HCT116 (cell line): Measurements from ENCODE around the gene CELF1. TPM values are rescaled to one million over a fixed set of nuclear protein-coding genes. Genes with fewer than 3 reads are reported as not detected.

Source experiments
- ATAC-seq: fragments of 200-7000 bp; cut with Tn5 transposase; 2 replicates; pipeline ENCODE4 v1.9.1; 2020; ENCODE audit warnings: mild to moderate bottlenecking, moderate library complexity
- BruUV-seq: library from RNA; stranded (reverse); fragments of 400-500 nt; replicated peaks from 2 replicates; lab custom pipeline; 2021; lab: Mats Ljungman, UMichigan
- CTCF ChIA-PET: fragments of 300-600 bp; sonication (Branson Sonifier 250); formaldehyde crosslinking; loops from one replicate; lab custom pipeline; 2021; ENCODE audit warnings: antibody characterized with exemption; lab: Charles Lee
- POLR2A ChIA-PET: fragments of 300-600, 350-600 bp; sonication (Branson Sonifier 250); formaldehyde crosslinking; loops from one replicate; lab custom pipeline; 2021; ENCODE audit warnings: antibody characterized with exemption; lab: Charles Lee
- RAD21 ChIA-PET, 2 experiments: fragments of 300-600 bp; sonication (Branson Sonifier 250); formaldehyde crosslinking; loops; one replicate each; lab custom pipeline; 2023; ENCODE audit warnings: low total read pairs in 2 of 2; ENCODE audit not compliant: uncharacterized antibody in 2 of 2, unreplicated experiment in 2 of 2, low non-redundant PET in 1 of 2; lab: Charles Lee
- DNase-seq: peaks from one replicate; pipeline ENCODE4 v3.0.0-alpha.2; 2010; ENCODE audit warnings: low read depth, low spot score
- H2AFZ ChIP-seq: fragments of 200-600 bp; shearing (Covaris generic), sonication (generic); 2 replicates; pipeline ENCODE4 v1.6.1; 2017; ENCODE audit warnings: low read depth, mixed run types, mixed read lengths, antibody characterized with exemption, low read length; ENCODE audit not compliant: poor library complexity, severe bottlenecking
- H3K27ac ChIP-seq: 2 replicates; pipeline ENCODE4 v1.5.1; 2012; ENCODE audit warnings: low read depth, low read length
- H3K27me3 ChIP-seq: fragments of 200-600 bp; sonication (generic); 2 replicates; pipeline ENCODE4 v1.6.1; 2016; ENCODE audit warnings: mixed run types, low read length, mixed read lengths; ENCODE audit not compliant: insufficient read depth
- H3K36me3 ChIP-seq, 2 experiments: fragments of 200-500 bp in 1 of 2; fragments of 200-600 bp in 1 of 2; sonication (Bioruptor generic) in 1 of 2; sonication (generic) in 1 of 2; 2 replicates each; pipeline versions ENCODE4 v1.5.1 to v1.6.1; 2014 to 2016; ENCODE audit warnings: low read length in 2 of 2, inconsistent platforms in 1 of 2, mixed read lengths in 1 of 2, mixed run types in 1 of 2; ENCODE audit not compliant: insufficient read depth in 2 of 2, control insufficient read depth in 1 of 2
- H3K4me1 ChIP-seq, 2 experiments: fragments of 200-600 bp in 1 of 2; sonication (generic) in 1 of 2; 2 replicates each; pipeline versions ENCODE4 v1.5.1 to v1.6.1; 2012 to 2017; ENCODE audit warnings: low read length in 2 of 2, inconsistent platforms in 1 of 2, mild to moderate bottlenecking in 1 of 2, mixed read lengths in 1 of 2, mixed run types in 1 of 2, moderate library complexity in 1 of 2; ENCODE audit not compliant: insufficient read depth in 2 of 2, control insufficient read depth in 1 of 2
- H3K4me2 ChIP-seq: fragments of 200-600 bp; sonication (generic); 2 replicates; pipeline ENCODE4 v1.6.1; 2017; ENCODE audit warnings: mixed run types, low read length, mixed read lengths
- H3K4me3 ChIP-seq, 2 experiments: fragments of 200-600 bp in 1 of 2; sonication (generic) in 1 of 2; replicated peaks in 1 of 2; 2 replicates each; pipeline ENCODE4 v1.5.1; 2011 to 2016; ENCODE audit warnings: low read length in 2 of 2, control low read depth in 1 of 2, low read depth in 1 of 2, mild to moderate bottlenecking in 1 of 2, mixed read lengths in 1 of 2, mixed run types in 1 of 2
- H3K79me2 ChIP-seq: fragments of 200-600 bp; sonication (generic); 2 replicates; pipeline ENCODE4 v1.6.1; 2017; ENCODE audit warnings: mild to moderate bottlenecking, mixed run types, low read length, moderate library complexity, mixed read lengths; ENCODE audit not compliant: insufficient read depth
- H3K9ac ChIP-seq: fragments of 200-600 bp; sonication (generic); 2 replicates; pipeline ENCODE4 v1.6.1; 2016; ENCODE audit warnings: low read length, mixed read lengths
- H3K9me2 ChIP-seq: fragments of 200-600 bp; sonication (generic), shearing (Covaris generic); 2 replicates; pipeline ENCODE4 v1.6.1; 2017; ENCODE audit warnings: mixed run types, mild to moderate bottlenecking, moderate library complexity; ENCODE audit not compliant: insufficient read depth
- H3K9me3 ChIP-seq, 2 experiments: fragments of 200-500 bp in 1 of 2; fragments of 200-600 bp in 1 of 2; sonication (Bioruptor generic) in 1 of 2; sonication (generic) in 1 of 2; 2 replicates each; pipeline ENCODE4 v1.6.1; 2014 to 2017; ENCODE audit warnings: low read length in 2 of 2, mixed read lengths in 2 of 2, inconsistent platforms in 1 of 2, low read depth in 1 of 2, mild to moderate bottlenecking in 1 of 2, mixed run types in 1 of 2, moderate library complexity in 1 of 2; ENCODE audit not compliant: control insufficient read depth in 1 of 2, insufficient read depth in 1 of 2
- H4K20me1 ChIP-seq: fragments of 200-600 bp; sonication (generic), shearing (Covaris generic); 2 replicates; pipeline ENCODE4 v1.6.1; 2017; ENCODE audit warnings: mixed run types, mild to moderate bottlenecking, moderate library complexity; ENCODE audit not compliant: insufficient read depth
- ATF3 ChIP-seq: IDR thresholded peaks from 2 replicates; pipeline ENCODE4 v1.6.1; 2012
- CBX3 ChIP-seq: IDR thresholded peaks from 2 replicates; pipeline ENCODE4 v1.6.1; 2012; ENCODE audit warnings: low read depth
- CEBPB ChIP-seq: IDR thresholded peaks from 2 replicates; pipeline ENCODE4 v1.6.1; 2012; ENCODE audit warnings: low read depth
- ELF1 ChIP-seq: IDR thresholded peaks from 2 replicates; pipeline ENCODE4 v1.6.1; 2012; ENCODE audit warnings: low read depth, borderline replicate concordance
- EZH2 ChIP-seq: fragments of 200-600 bp; sonication (generic); IDR thresholded peaks from 2 replicates; pipeline ENCODE4 v1.6.1; 2017; ENCODE audit warnings: antibody characterized with exemption, mixed run types
- EZH2phosphoT487 ChIP-seq: fragments of 200-600 bp; IDR thresholded peaks from 2 replicates; pipeline ENCODE4 v1.6.1; 2018; ENCODE audit warnings: antibody characterized with exemption, borderline replicate concordance
- FOSL1 ChIP-seq: IDR thresholded peaks from 2 replicates; pipeline ENCODE4 v1.6.1; 2012; ENCODE audit warnings: low read depth
- MAX ChIP-seq: IDR thresholded peaks from 2 replicates; pipeline ENCODE4 v1.6.1; 2012
- POLR2A ChIP-seq: IDR thresholded peaks from 2 replicates; pipeline ENCODE4 v1.7.0; 2011; ENCODE audit warnings: borderline replicate concordance; ENCODE audit not compliant: insufficient read depth, insufficient read length; ENCODE audit errors: extremely low read depth
- SIN3A ChIP-seq: IDR thresholded peaks from 2 replicates; pipeline ENCODE4 v1.6.1; 2012; ENCODE audit warnings: low read depth
- SP1 ChIP-seq: IDR thresholded peaks from 2 replicates; pipeline ENCODE4 v1.6.1; 2012; ENCODE audit warnings: low read depth
- SRF ChIP-seq: IDR thresholded peaks from 2 replicates; pipeline ENCODE4 v1.6.1; 2012; ENCODE audit warnings: low read depth
- TCF7L2 ChIP-seq: IDR thresholded peaks from 2 replicates; pipeline ENCODE4 v1.7.0; 2011; ENCODE audit warnings: borderline replicate concordance, inconsistent platforms; ENCODE audit not compliant: insufficient read depth, insufficient read length; ENCODE audit errors: extremely low read depth
- YY1 ChIP-seq: IDR thresholded peaks from 2 replicates; pipeline ENCODE4 v1.6.1; 2011; ENCODE audit warnings: low read length, low read depth, moderate library complexity, mild to moderate bottlenecking; ENCODE audit not compliant: insufficient replicate concordance; ENCODE audit errors: extremely low read depth
- ZBTB33 ChIP-seq: IDR thresholded peaks from 2 replicates; pipeline ENCODE4 v1.6.1; 2011; ENCODE audit warnings: mild to moderate bottlenecking, low read length, moderate library complexity; ENCODE audit not compliant: insufficient replicate concordance; ENCODE audit errors: extremely low read depth
- ZNF274 ChIP-seq: fragments of 200-500 bp; sonication (Bioruptor generic); IDR thresholded peaks from 2 replicates; pipeline ENCODE4 v1.6.1; 2014; ENCODE audit warnings: mild to moderate bottlenecking, low read depth, low read length, inconsistent platforms
- intact Hi-C: fragments of 100-400 bp; cut with micrococcal nuclease; formaldehyde crosslinking; loops from 2 replicates; pipeline ENCODE4 v1.10.0; 2022
- total RNA-seq: library from RNA; stranded (reverse); gene quantifications from one replicate; pipeline ENCODE4 v1.2.1, GENCODE V29; 2021; ENCODE audit not compliant: unreplicated experiment
- TF ChIP-seq, protein P1 (sequence below), 3 experiments: fragments of 200-600 bp in 1 of 3; sonication (generic) in 1 of 3; IDR thresholded peaks in 2 of 3; conservative IDR thresholded peaks in 1 of 3; 2 replicates each; pipeline ENCODE4 v1.5.1; 2012 to 2017; ENCODE audit warnings: low read depth in 2 of 3, low read length in 2 of 3, antibody characterized with exemption in 1 of 3, borderline replicate concordance in 1 of 3, control low read depth in 1 of 3, mild to moderate bottlenecking in 1 of 3, mixed read lengths in 1 of 3, mixed run types in 1 of 3, moderate library complexity in 1 of 3; ENCODE audit not compliant: insufficient read depth in 1 of 3
- TF ChIP-seq, protein P2 (sequence below): IDR thresholded peaks from 2 replicates; pipeline ENCODE4 v1.6.1; 2012; ENCODE audit warnings: low read depth

The CELF1 gene
- total RNA-seq, 1 experiment from 2014 or later = 133 TPM

- Histone ChIP-seq H3K9me3 (no peaks in the 10 kb centered on the region), H3K9ac (no peak overlapping the region), H2AFZ (no peak overlapping the region), H3K4me3 (no peak overlapping the region), H3K4me2 (peak overlapping the region; percentile 66), H3K36me3 (no peaks in the 10 kb centered on the region), H3K79me2 (peaks cover 100% of the 10 kb centered on the region), H3K9me2 (no peaks in the 10 kb centered on the region), H3K27me3 (no peaks in the 10 kb centered on the region), H3K4me1 (peaks cover 24 to 30% of the 10 kb centered on the region in 2 experiments), H3K27ac (peak overlapping the region; percentile 36), H4K20me1 (peaks cover 25% of the 10 kb centered on the region; the same call in 1 of the 2 replicates)
- TF ChIP-seq EZH2 = no peak
- no peak for TF ChIP-seq SRF
- no peak for TF ChIP-seq TCF7L2
- no peak for TF ChIP-seq POLR2A
- TF ChIP-seq, protein P1, sequence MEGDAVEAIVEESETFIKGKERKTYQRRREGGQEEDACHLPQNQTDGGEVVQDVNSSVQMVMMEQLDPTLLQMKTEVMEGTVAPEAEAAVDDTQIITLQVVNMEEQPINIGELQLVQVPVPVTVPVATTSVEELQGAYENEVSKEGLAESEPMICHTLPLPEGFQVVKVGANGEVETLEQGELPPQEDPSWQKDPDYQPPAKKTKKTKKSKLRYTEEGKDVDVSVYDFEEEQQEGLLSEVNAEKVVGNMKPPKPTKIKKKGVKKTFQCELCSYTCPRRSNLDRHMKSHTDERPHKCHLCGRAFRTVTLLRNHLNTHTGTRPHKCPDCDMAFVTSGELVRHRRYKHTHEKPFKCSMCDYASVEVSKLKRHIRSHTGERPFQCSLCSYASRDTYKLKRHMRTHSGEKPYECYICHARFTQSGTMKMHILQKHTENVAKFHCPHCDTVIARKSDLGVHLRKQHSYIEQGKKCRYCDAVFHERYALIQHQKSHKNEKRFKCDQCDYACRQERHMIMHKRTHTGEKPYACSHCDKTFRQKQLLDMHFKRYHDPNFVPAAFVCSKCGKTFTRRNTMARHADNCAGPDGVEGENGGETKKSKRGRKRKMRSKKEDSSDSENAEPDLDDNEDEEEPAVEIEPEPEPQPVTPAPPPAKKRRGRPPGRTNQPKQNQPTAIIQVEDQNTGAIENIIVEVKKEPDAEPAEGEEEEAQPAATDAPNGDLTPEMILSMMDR (IDR thresholded peaks at IDR 0.05 in 2 of 3, conservative IDR thresholded peaks at IDR 0.05 in 1 of 3; ENCODE audit: borderline replicate concordance in 1 of 3, insufficient read depth in 1 of 3, low read depth in 2 of 3, low read length in 2 of 3) = no peak
- no peak for TF ChIP-seq SIN3A
- TF ChIP-seq ZNF274 = no peak
- TF ChIP-seq SP1 = no peak
- no peak for TF ChIP-seq MAX
- TF ChIP-seq, protein P2, sequence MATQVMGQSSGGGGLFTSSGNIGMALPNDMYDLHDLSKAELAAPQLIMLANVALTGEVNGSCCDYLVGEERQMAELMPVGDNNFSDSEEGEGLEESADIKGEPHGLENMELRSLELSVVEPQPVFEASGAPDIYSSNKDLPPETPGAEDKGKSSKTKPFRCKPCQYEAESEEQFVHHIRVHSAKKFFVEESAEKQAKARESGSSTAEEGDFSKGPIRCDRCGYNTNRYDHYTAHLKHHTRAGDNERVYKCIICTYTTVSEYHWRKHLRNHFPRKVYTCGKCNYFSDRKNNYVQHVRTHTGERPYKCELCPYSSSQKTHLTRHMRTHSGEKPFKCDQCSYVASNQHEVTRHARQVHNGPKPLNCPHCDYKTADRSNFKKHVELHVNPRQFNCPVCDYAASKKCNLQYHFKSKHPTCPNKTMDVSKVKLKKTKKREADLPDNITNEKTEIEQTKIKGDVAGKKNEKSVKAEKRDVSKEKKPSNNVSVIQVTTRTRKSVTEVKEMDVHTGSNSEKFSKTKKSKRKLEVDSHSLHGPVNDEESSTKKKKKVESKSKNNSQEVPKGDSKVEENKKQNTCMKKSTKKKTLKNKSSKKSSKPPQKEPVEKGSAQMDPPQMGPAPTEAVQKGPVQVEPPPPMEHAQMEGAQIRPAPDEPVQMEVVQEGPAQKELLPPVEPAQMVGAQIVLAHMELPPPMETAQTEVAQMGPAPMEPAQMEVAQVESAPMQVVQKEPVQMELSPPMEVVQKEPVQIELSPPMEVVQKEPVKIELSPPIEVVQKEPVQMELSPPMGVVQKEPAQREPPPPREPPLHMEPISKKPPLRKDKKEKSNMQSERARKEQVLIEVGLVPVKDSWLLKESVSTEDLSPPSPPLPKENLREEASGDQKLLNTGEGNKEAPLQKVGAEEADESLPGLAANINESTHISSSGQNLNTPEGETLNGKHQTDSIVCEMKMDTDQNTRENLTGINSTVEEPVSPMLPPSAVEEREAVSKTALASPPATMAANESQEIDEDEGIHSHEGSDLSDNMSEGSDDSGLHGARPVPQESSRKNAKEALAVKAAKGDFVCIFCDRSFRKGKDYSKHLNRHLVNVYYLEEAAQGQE = no peak
- no peak for TF ChIP-seq CBX3
- no peak for TF ChIP-seq ATF3
- TF ChIP-seq ELF1 = no peak
- no peak for TF ChIP-seq YY1
- TF ChIP-seq EZH2phosphoT487 = no peak
- TF ChIP-seq ZBTB33 = no peak
- TF ChIP-seq CEBPB = no peak
- no peak for TF ChIP-seq FOSL1
- BruUV-seq = no TSS peak
- ATAC-seq (peak; percentile 18; the same call in 1 of the 2 replicates), DNase-seq (no peak)
- ChIA-PET RAD21 (no interaction called here), CTCF (interaction anchor here (1.1 kb wide), 1 partner anchor 29 kb away, joined by 3 read pairs; no protein-coding TSS in a partner anchor), POLR2A (no interaction called here)
- intact Hi-C loops = no loop called here
These were observed 28.5 kb downstream of the CELF1 start for GRCh38 chr11:47524291-47524874.
